HCT116 (cell line): ENCODE measurements around the gene MMP24. TPM values are rescaled to one million over a fixed set of nuclear protein-coding genes. Genes with fewer than 3 reads are reported as not detected.

Experiments
- ATAC-seq: fragments of 200-7000 bp; cut with Tn5 transposase; 2 replicates; pipeline ENCODE4 v1.9.1; 2020; ENCODE audit warnings: mild to moderate bottlenecking, moderate library complexity
- BruUV-seq: library from RNA; stranded (reverse); fragments of 400-500 nt; replicated peaks from 2 replicates; lab custom pipeline; 2021; lab: Mats Ljungman, UMichigan
- CTCF ChIA-PET: fragments of 300-600 bp; sonication (Branson Sonifier 250); formaldehyde crosslinking; loops from one replicate; lab custom pipeline; 2021; ENCODE audit warnings: antibody characterized with exemption; lab: Charles Lee
- POLR2A ChIA-PET: fragments of 300-600, 350-600 bp; sonication (Branson Sonifier 250); formaldehyde crosslinking; loops from one replicate; lab custom pipeline; 2021; ENCODE audit warnings: antibody characterized with exemption; lab: Charles Lee
- RAD21 ChIA-PET, 2 experiments: fragments of 300-600 bp; sonication (Branson Sonifier 250); formaldehyde crosslinking; loops; one replicate each; lab custom pipeline; 2023; ENCODE audit warnings: low total read pairs in 2 of 2; ENCODE audit not compliant: uncharacterized antibody in 2 of 2, unreplicated experiment in 2 of 2, low non-redundant PET in 1 of 2; lab: Charles Lee
- DNase-seq: peaks from one replicate; pipeline ENCODE4 v3.0.0-alpha.2; 2010; ENCODE audit warnings: low read depth, low spot score
- H2AFZ ChIP-seq: fragments of 200-600 bp; shearing (Covaris generic), sonication (generic); 2 replicates; pipeline ENCODE4 v1.6.1; 2017; ENCODE audit warnings: low read depth, mixed run types, mixed read lengths, antibody characterized with exemption, low read length; ENCODE audit not compliant: poor library complexity, severe bottlenecking
- H3K27ac ChIP-seq: 2 replicates; pipeline ENCODE4 v1.5.1; 2012; ENCODE audit warnings: low read depth, low read length
- H3K27me3 ChIP-seq: fragments of 200-600 bp; sonication (generic); 2 replicates; pipeline ENCODE4 v1.6.1; 2016; ENCODE audit warnings: mixed run types, low read length, mixed read lengths; ENCODE audit not compliant: insufficient read depth
- H3K36me3 ChIP-seq, 2 experiments: fragments of 200-500 bp in 1 of 2; fragments of 200-600 bp in 1 of 2; sonication (Bioruptor generic) in 1 of 2; sonication (generic) in 1 of 2; 2 replicates each; pipeline versions ENCODE4 v1.5.1 to v1.6.1; 2014 to 2016; ENCODE audit warnings: low read length in 2 of 2, inconsistent platforms in 1 of 2, mixed read lengths in 1 of 2, mixed run types in 1 of 2; ENCODE audit not compliant: insufficient read depth in 2 of 2, control insufficient read depth in 1 of 2
- H3K4me1 ChIP-seq, 2 experiments: fragments of 200-600 bp in 1 of 2; sonication (generic) in 1 of 2; 2 replicates each; pipeline versions ENCODE4 v1.5.1 to v1.6.1; 2012 to 2017; ENCODE audit warnings: low read length in 2 of 2, inconsistent platforms in 1 of 2, mild to moderate bottlenecking in 1 of 2, mixed read lengths in 1 of 2, mixed run types in 1 of 2, moderate library complexity in 1 of 2; ENCODE audit not compliant: insufficient read depth in 2 of 2, control insufficient read depth in 1 of 2
- H3K4me2 ChIP-seq: fragments of 200-600 bp; sonication (generic); 2 replicates; pipeline ENCODE4 v1.6.1; 2017; ENCODE audit warnings: mixed run types, low read length, mixed read lengths
- H3K4me3 ChIP-seq, 2 experiments: fragments of 200-600 bp in 1 of 2; sonication (generic) in 1 of 2; replicated peaks in 1 of 2; 2 replicates each; pipeline ENCODE4 v1.5.1; 2011 to 2016; ENCODE audit warnings: low read length in 2 of 2, control low read depth in 1 of 2, low read depth in 1 of 2, mild to moderate bottlenecking in 1 of 2, mixed read lengths in 1 of 2, mixed run types in 1 of 2
- H3K79me2 ChIP-seq: fragments of 200-600 bp; sonication (generic); 2 replicates; pipeline ENCODE4 v1.6.1; 2017; ENCODE audit warnings: mild to moderate bottlenecking, mixed run types, low read length, moderate library complexity, mixed read lengths; ENCODE audit not compliant: insufficient read depth
- H3K9ac ChIP-seq: fragments of 200-600 bp; sonication (generic); 2 replicates; pipeline ENCODE4 v1.6.1; 2016; ENCODE audit warnings: low read length, mixed read lengths
- H3K9me2 ChIP-seq: fragments of 200-600 bp; sonication (generic), shearing (Covaris generic); 2 replicates; pipeline ENCODE4 v1.6.1; 2017; ENCODE audit warnings: mixed run types, mild to moderate bottlenecking, moderate library complexity; ENCODE audit not compliant: insufficient read depth
- H3K9me3 ChIP-seq, 2 experiments: fragments of 200-500 bp in 1 of 2; fragments of 200-600 bp in 1 of 2; sonication (Bioruptor generic) in 1 of 2; sonication (generic) in 1 of 2; 2 replicates each; pipeline ENCODE4 v1.6.1; 2014 to 2017; ENCODE audit warnings: low read length in 2 of 2, mixed read lengths in 2 of 2, inconsistent platforms in 1 of 2, low read depth in 1 of 2, mild to moderate bottlenecking in 1 of 2, mixed run types in 1 of 2, moderate library complexity in 1 of 2; ENCODE audit not compliant: control insufficient read depth in 1 of 2, insufficient read depth in 1 of 2
- H4K20me1 ChIP-seq: fragments of 200-600 bp; sonication (generic), shearing (Covaris generic); 2 replicates; pipeline ENCODE4 v1.6.1; 2017; ENCODE audit warnings: mixed run types, mild to moderate bottlenecking, moderate library complexity; ENCODE audit not compliant: insufficient read depth
- CBX3 ChIP-seq: IDR thresholded peaks from 2 replicates; pipeline ENCODE4 v1.6.1; 2012; ENCODE audit warnings: low read depth
- POLR2A ChIP-seq: IDR thresholded peaks from 2 replicates; pipeline ENCODE4 v1.7.0; 2011; ENCODE audit warnings: borderline replicate concordance; ENCODE audit not compliant: insufficient read depth, insufficient read length; ENCODE audit errors: extremely low read depth
- SIN3A ChIP-seq: IDR thresholded peaks from 2 replicates; pipeline ENCODE4 v1.6.1; 2012; ENCODE audit warnings: low read depth
- SP1 ChIP-seq: IDR thresholded peaks from 2 replicates; pipeline ENCODE4 v1.6.1; 2012; ENCODE audit warnings: low read depth
- TCF7L2 ChIP-seq: IDR thresholded peaks from 2 replicates; pipeline ENCODE4 v1.7.0; 2011; ENCODE audit warnings: borderline replicate concordance, inconsistent platforms; ENCODE audit not compliant: insufficient read depth, insufficient read length; ENCODE audit errors: extremely low read depth
- YY1 ChIP-seq: IDR thresholded peaks from 2 replicates; pipeline ENCODE4 v1.6.1; 2011; ENCODE audit warnings: low read length, low read depth, moderate library complexity, mild to moderate bottlenecking; ENCODE audit not compliant: insufficient replicate concordance; ENCODE audit errors: extremely low read depth
- ZNF274 ChIP-seq: fragments of 200-500 bp; sonication (Bioruptor generic); IDR thresholded peaks from 2 replicates; pipeline ENCODE4 v1.6.1; 2014; ENCODE audit warnings: mild to moderate bottlenecking, low read depth, low read length, inconsistent platforms
- intact Hi-C: fragments of 100-400 bp; cut with micrococcal nuclease; formaldehyde crosslinking; loops from 2 replicates; pipeline ENCODE4 v1.10.0; 2022
- total RNA-seq: library from RNA; stranded (reverse); gene quantifications from one replicate; pipeline ENCODE4 v1.2.1, GENCODE V29; 2021; ENCODE audit not compliant: unreplicated experiment
- TF ChIP-seq, protein P1 (sequence below), 3 experiments: fragments of 200-600 bp in 1 of 3; sonication (generic) in 1 of 3; IDR thresholded peaks in 2 of 3; conservative IDR thresholded peaks in 1 of 3; 2 replicates each; pipeline ENCODE4 v1.5.1; 2012 to 2017; ENCODE audit warnings: low read depth in 2 of 3, low read length in 2 of 3, antibody characterized with exemption in 1 of 3, borderline replicate concordance in 1 of 3, control low read depth in 1 of 3, mild to moderate bottlenecking in 1 of 3, mixed read lengths in 1 of 3, mixed run types in 1 of 3, moderate library complexity in 1 of 3; ENCODE audit not compliant: insufficient read depth in 1 of 3
- TF ChIP-seq, protein P2 (sequence below): IDR thresholded peaks from 2 replicates; pipeline ENCODE4 v1.6.1; 2012

MMP24 gene
- total RNA-seq, 1 experiment from 2014 or later, result not detected

DNA sequence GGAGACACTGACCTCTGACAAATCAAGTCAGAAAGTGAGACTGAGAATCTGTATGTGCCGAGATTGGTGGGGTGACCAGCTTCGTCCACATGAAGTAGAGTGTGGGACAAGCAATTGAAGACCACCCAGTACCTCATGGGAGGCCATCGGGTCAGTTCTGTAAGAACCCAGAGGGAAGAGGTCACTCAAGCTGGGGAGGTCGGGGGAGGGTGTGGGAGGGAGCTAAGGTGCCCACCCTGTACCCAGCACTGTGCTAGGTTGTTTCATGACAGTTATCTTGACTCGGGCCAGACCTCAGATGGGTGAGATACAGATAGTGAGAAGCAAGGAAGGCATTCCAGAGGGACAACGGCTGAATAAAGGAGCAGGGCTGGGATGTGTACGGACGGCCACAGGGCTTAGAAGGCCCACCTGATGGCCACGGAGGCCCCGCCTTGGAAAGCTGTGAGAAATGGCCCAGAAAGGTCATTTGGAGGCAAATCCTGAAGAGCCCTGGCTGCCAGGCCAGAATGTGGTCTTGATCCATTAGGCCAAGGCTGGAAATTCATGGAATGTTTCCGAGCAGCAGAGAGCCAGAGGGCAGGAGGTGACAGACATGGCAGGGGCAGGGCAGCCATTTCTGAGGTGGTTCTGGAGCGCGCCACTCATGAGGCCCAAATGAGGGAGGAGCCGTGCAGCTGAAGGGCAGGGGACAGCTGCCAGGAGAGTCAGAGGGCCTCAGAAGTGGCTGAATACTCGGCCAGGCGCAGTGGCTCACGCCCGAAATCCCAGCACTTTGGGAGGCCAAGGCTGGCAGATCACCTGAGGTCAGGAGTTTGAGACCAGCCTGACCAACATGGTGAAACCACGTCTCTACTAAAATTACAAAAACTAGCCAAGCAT is 43.8 kb downstream of the MMP24 start:
- DNase-seq (no peak), ATAC-seq (no peak)
- Histone ChIP-seq H3K4me1 (peaks cover under 1 to 8% of the 10 kb centered on the region in 2 experiments; a peak in 3 of 4 replicates), H3K9me3 (no peaks in the 10 kb centered on the region), H3K4me3 (no peak overlapping the region), H3K79me2 (no peaks in the 10 kb centered on the region), H2AFZ (no peak overlapping the region), H3K9me2 (no peaks in the 10 kb centered on the region), H3K4me2 (no peak overlapping the region), H3K9ac (no peak overlapping the region), H3K27me3 (no peaks in the 10 kb centered on the region), H4K20me1 (no peaks in the 10 kb centered on the region), H3K36me3 (no peaks in the 10 kb centered on the region), H3K27ac (no peak overlapping the region)
- no TSS peak for BruUV-seq
- TF ChIP-seq, protein P1, sequence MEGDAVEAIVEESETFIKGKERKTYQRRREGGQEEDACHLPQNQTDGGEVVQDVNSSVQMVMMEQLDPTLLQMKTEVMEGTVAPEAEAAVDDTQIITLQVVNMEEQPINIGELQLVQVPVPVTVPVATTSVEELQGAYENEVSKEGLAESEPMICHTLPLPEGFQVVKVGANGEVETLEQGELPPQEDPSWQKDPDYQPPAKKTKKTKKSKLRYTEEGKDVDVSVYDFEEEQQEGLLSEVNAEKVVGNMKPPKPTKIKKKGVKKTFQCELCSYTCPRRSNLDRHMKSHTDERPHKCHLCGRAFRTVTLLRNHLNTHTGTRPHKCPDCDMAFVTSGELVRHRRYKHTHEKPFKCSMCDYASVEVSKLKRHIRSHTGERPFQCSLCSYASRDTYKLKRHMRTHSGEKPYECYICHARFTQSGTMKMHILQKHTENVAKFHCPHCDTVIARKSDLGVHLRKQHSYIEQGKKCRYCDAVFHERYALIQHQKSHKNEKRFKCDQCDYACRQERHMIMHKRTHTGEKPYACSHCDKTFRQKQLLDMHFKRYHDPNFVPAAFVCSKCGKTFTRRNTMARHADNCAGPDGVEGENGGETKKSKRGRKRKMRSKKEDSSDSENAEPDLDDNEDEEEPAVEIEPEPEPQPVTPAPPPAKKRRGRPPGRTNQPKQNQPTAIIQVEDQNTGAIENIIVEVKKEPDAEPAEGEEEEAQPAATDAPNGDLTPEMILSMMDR (IDR thresholded peaks at IDR 0.05 in 2 of 3, conservative IDR thresholded peaks at IDR 0.05 in 1 of 3; ENCODE audit: borderline replicate concordance in 1 of 3, insufficient read depth in 1 of 3, low read depth in 2 of 3, low read length in 2 of 3), result no peak
- TF ChIP-seq SP1 (no peak), SIN3A (no peak), ZNF274 (no peak), TCF7L2 (no peak), POLR2A (no peak), YY1 (no peak), CBX3 (no peak)
- TF ChIP-seq, protein P2, sequence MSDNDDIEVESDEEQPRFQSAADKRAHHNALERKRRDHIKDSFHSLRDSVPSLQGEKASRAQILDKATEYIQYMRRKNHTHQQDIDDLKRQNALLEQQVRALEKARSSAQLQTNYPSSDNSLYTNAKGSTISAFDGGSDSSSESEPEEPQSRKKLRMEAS, result no peak
- RAD21 ChIA-PET, result no interaction called here
- intact Hi-C loops, result no loop called here
- POLR2A ChIA-PET, result no interaction called here
- CTCF ChIA-PET, result interaction anchor here (0.7 to 2.3 kb wide), 3 partner anchors 125 to 174 kb away, joined by 3 to 27 read pairs (median 8); no protein-coding TSS in a partner anchor
